Lower lobe of right lung (tissue), 2 donors: ENCODE results near the gene NPPA. TPM values are rescaled to one million over a fixed set of nuclear protein-coding genes. Genes with fewer than 3 reads are reported as not detected.
A peak's percentile ranks its signal among the peaks of the same experiment; 100 is the strongest.
"Not testable (repeated sequence)": the region's sequence is repeated elsewhere in the genome, so short reads cannot be mapped to it uniquely, and the experiment has no call there.

Experiments used
- ATAC-seq, 2 donors: fragments of 200-7000 bp; cut with Tn5 transposase; one replicate each; pipeline ENCODE4 v1.9.1; 2020 to 2022; ENCODE audit warnings: mild to moderate bottlenecking in 2 of 2, moderate library complexity in 2 of 2
- DNase-seq: peaks from one replicate; pipeline ENCODE4 v3.0.0-alpha.2; 2020
- H3K27ac ChIP-seq: fragments of 200-600 bp; one replicate; pipeline ENCODE4 v1.8.0; 2022
- H3K27me3 ChIP-seq: fragments of 200-600 bp; one replicate; pipeline ENCODE4 v1.8.0; 2022; ENCODE audit warnings: low read depth
- H3K36me3 ChIP-seq: fragments of 200-600 bp; one replicate; pipeline ENCODE4 v1.8.0; 2022; ENCODE audit warnings: mild to moderate bottlenecking
- H3K4me1 ChIP-seq: fragments of 200-600 bp; one replicate; pipeline ENCODE4 v1.8.0; 2022
- H3K4me3 ChIP-seq: fragments of 200-600 bp; one replicate; pipeline ENCODE4 v1.8.0; 2022; ENCODE audit warnings: mild to moderate bottlenecking
- H3K9me3 ChIP-seq: fragments of 200-600 bp; one replicate; pipeline ENCODE4 v1.8.0; 2022
- CTCF ChIP-seq: fragments of 200-600 bp; IDR thresholded peaks from one replicate; pipeline ENCODE4 v1.8.0; 2022; ENCODE audit warnings: antibody characterized with exemption, mild to moderate bottlenecking
- intact Hi-C: fragments of 100-400 bp; cut with DNase I; formaldehyde crosslinking; loops from one replicate; pipeline ENCODE4 v1.11.0; 2022
- long read RNA-seq: library from polyadenylated mRNA; unstranded; transcript quantifications from one replicate; pipeline ENCODE4 v2.0.0, GENCODE V29; 2021
- total RNA-seq: library from RNA; stranded (reverse); fragmentation: NEBNext Ultra II Directional; extraction: Animal tissue kit (Norgen Biotek cat#: 25700); gene quantifications from one replicate; pipeline ENCODE4 v1.2.1, GENCODE V29; 2021
- donor health status: DM: no; HTN: yes; CAD: no; lungs with severe emphysema.

Gene NPPA
- 2.6 TPM for total RNA-seq
- long read RNA-seq, partial matches to known transcripts = 0 of 7 reads
- long read RNA-seq, other reads (novel, unspliced or antisense) = 4 of 7 reads

- intact Hi-C loops = no loop called here
- ATAC-seq = no peak
- H3K9me3 ChIP-seq = no peaks in the 10 kb centered on the region
- peaks cover 36% of the 10 kb centered on the region for H3K36me3 ChIP-seq
- H3K27me3 ChIP-seq = no peaks in the 10 kb centered on the region
- no peak within 1 kb of the TSS for H3K27ac ChIP-seq
- H3K4me1 ChIP-seq = peaks cover 4% of the 10 kb centered on the region
- no peak for TF ChIP-seq CTCF
- no peak for DNase-seq
- H3K4me3 ChIP-seq = no peak within 1 kb of the TSS
Observed at GRCh38 chr1:11847667-11848372, at the start of gene NPPA. NPPA (minus strand) TSS chr1:11847783; CDS start chr1:11847684, 99 bp downstream.

- DNase-seq, H3K9me3 ChIP-seq, H3K36me3 ChIP-seq, H3K4me3 ChIP-seq, intact Hi-C loops, H3K27ac ChIP-seq, H3K4me1 ChIP-seq, ATAC-seq: not testable (repeated sequence)
- H3K27me3 ChIP-seq = peaks cover 49% of the 10 kb centered on the region
Observed at GRCh38 chr1:11894501-11894900, 46.9 kb upstream of the NPPA start.

- H3K36me3 ChIP-seq = no peaks in the 10 kb centered on the region
- no peak overlapping the region for H3K4me3 ChIP-seq
- no peaks in the 10 kb centered on the region for H3K9me3 ChIP-seq
- no peaks in the 10 kb centered on the region for H3K4me1 ChIP-seq
- peaks cover 43% of the 10 kb centered on the region for H3K27me3 ChIP-seq
- intact Hi-C loops = no loop called here
- peak; percentile 92 to 94 for ATAC-seq
- no peak overlapping the region for H3K27ac ChIP-seq
- peak; percentile 77 for DNase-seq
- TF ChIP-seq CTCF = peak; percentile 90
Observed at GRCh38 chr1:11893907-11894251, 46.3 kb upstream of the NPPA start.

GRCh38 chr1:11891433-11892186 is 44.0 kb upstream of the NPPA start:
- Histone ChIP-seq H3K9me3 (no peaks in the 10 kb centered on the region), H3K27ac (no peak overlapping the region), H3K36me3 (no peaks in the 10 kb centered on the region), H3K27me3 (peaks cover 20% of the 10 kb centered on the region), H3K4me1 (no peaks in the 10 kb centered on the region), H3K4me3 (no peak overlapping the region)
- intact Hi-C loops = no loop called here
- TF ChIP-seq CTCF = no peak
- ATAC-seq (no peak), DNase-seq (no peak)

GRCh38 chr1:11888877-11889208 is 41.3 kb upstream of the NPPA start:
- TF ChIP-seq CTCF = no peak
- Histone ChIP-seq H3K36me3 (no peaks in the 10 kb centered on the region), H3K4me3 (no peak overlapping the region), H3K4me1 (no peaks in the 10 kb centered on the region), H3K27ac (no peak overlapping the region), H3K9me3 (no peaks in the 10 kb centered on the region), H3K27me3 (no peaks in the 10 kb centered on the region)
- ATAC-seq (no peak), DNase-seq (no peak)
- intact Hi-C loops = no loop called here

GRCh38 chr1:11888206-11888876 is 40.8 kb upstream of the NPPA start:
- no peaks in the 10 kb centered on the region for H3K9me3 ChIP-seq
- no peak overlapping the region for H3K27ac ChIP-seq
- DNase-seq = no peak
- H3K27me3 ChIP-seq = no peaks in the 10 kb centered on the region
- intact Hi-C loops = no loop called here
- no peaks in the 10 kb centered on the region for H3K4me1 ChIP-seq
- no peak for TF ChIP-seq CTCF
- no peaks in the 10 kb centered on the region for H3K36me3 ChIP-seq
- H3K4me3 ChIP-seq = no peak overlapping the region
- no peak for ATAC-seq
